HEK293 (cell line): ENCODE data around the gene DNASE2.

Source experiments
- CTCF ChIA-PET: fragments of 350-600 bp; formaldehyde crosslinking; extraction: SDS; loops from one replicate; lab custom pipeline; 2021; ENCODE audit warnings: antibody characterized with exemption; lab: Yijun Ruan, JAX
- POLR2A ChIA-PET: fragments of 300-600 bp; formaldehyde crosslinking; extraction: SDS; loops from one replicate; lab custom pipeline; 2020; ENCODE audit warnings: antibody characterized with exemption, inconsistent platforms; lab: Yijun Ruan, JAX
- H3K27ac ChIP-seq: fragments of 200-500 bp; sonication (Bioruptor generic); 2 replicates; pipeline ENCODE4 v1.5.1; 2014; ENCODE audit warnings: low read depth, low read length, control low read depth, inconsistent platforms; ENCODE audit errors: extremely low read depth
- H3K36me3 ChIP-seq, 2 experiments: fragments of 200-500 bp in 1 of 2; sonication (Bioruptor generic) in 1 of 2; 1 replicate in 1 of 2; 2 replicates in 1 of 2; pipeline ENCODE4 v1.5.1; 2014 to 2017; ENCODE audit warnings: inconsistent platforms in 2 of 2, low read length in 2 of 2; ENCODE audit not compliant: control insufficient read depth in 2 of 2, insufficient read depth in 1 of 2
- H3K4me1 ChIP-seq: fragments of 200-500 bp; sonication (Bioruptor generic); 2 replicates; pipeline ENCODE4 v1.5.1; 2014; ENCODE audit warnings: mild to moderate bottlenecking, low read length, inconsistent platforms; ENCODE audit not compliant: control insufficient read depth, insufficient read depth
- H3K4me3 ChIP-seq: 2 replicates; pipeline ENCODE4 v1.5.1; 2011; ENCODE audit warnings: low read depth, mild to moderate bottlenecking, control low read depth, low read length, moderate library complexity
- H3K9me3 ChIP-seq: fragments of 200-500 bp; sonication (Bioruptor generic); 2 replicates; pipeline ENCODE4 v1.5.1; 2014; ENCODE audit warnings: low read depth, low read length, inconsistent platforms; ENCODE audit not compliant: control insufficient read depth, insufficient read depth
- AEBP2 ChIP-seq: fragments of 450-650 bp; formaldehyde crosslinking; IDR thresholded peaks from 2 replicates; pipeline ENCODE4 v1.5.1; 2016; ENCODE audit warnings: missing biosample characterization, missing genetic modification characterization, borderline replicate concordance
- GLI2 ChIP-seq: fragments of 450-650 bp; formaldehyde crosslinking; IDR thresholded peaks from 2 replicates; pipeline ENCODE4; 2017; ENCODE audit warnings: missing biosample characterization, missing genetic modification characterization, low read depth, borderline replicate concordance
- KLF7 ChIP-seq: fragments of 450-650 bp; formaldehyde crosslinking; IDR thresholded peaks from 2 replicates; pipeline ENCODE4 v1.5.1; 2016; ENCODE audit warnings: missing biosample characterization, missing genetic modification characterization, borderline replicate concordance
- MYNN ChIP-seq: fragments of 450-650 bp; formaldehyde crosslinking; IDR thresholded peaks from 2 replicates; pipeline ENCODE4 v1.5.1; 2016; ENCODE audit warnings: missing biosample characterization, missing genetic modification characterization, borderline replicate concordance
- PRDM1 ChIP-seq: fragments of 450-650 bp; formaldehyde crosslinking; IDR thresholded peaks from 2 replicates; pipeline ENCODE4; 2016; ENCODE audit warnings: missing biosample characterization, missing genetic modification characterization
- ZBTB20 ChIP-seq: fragments of 450-650 bp; formaldehyde crosslinking; IDR thresholded peaks from 2 replicates; pipeline ENCODE4 v1.5.1; 2016; ENCODE audit warnings: missing biosample characterization, missing genetic modification characterization
- ZBTB6 ChIP-seq: fragments of 450-650 bp; formaldehyde crosslinking; IDR thresholded peaks from 2 replicates; pipeline ENCODE4 v1.5.1; 2017; ENCODE audit warnings: missing biosample characterization, missing genetic modification characterization
- ZNF112 ChIP-seq: fragments of 450-650 bp; formaldehyde crosslinking; IDR thresholded peaks from 2 replicates; pipeline ENCODE4 v1.5.0; 2017; ENCODE audit warnings: missing biosample characterization, missing genetic modification characterization
- ZNF132 ChIP-seq: fragments of 450-650 bp; formaldehyde crosslinking; IDR thresholded peaks from 2 replicates; pipeline ENCODE4 v1.5.1; 2017; ENCODE audit warnings: missing biosample characterization, missing genetic modification characterization, borderline replicate concordance
- ZNF133 ChIP-seq: fragments of 450-650 bp; formaldehyde crosslinking; IDR thresholded peaks from 2 replicates; pipeline ENCODE4 v1.5.1; 2016; ENCODE audit warnings: missing biosample characterization, missing genetic modification characterization
- ZNF2 ChIP-seq: fragments of 450-650 bp; formaldehyde crosslinking; IDR thresholded peaks from 2 replicates; pipeline ENCODE4 v1.5.1; 2016; ENCODE audit warnings: missing biosample characterization, missing genetic modification characterization
- ZNF223 ChIP-seq: fragments of 450-650 bp; formaldehyde crosslinking; IDR thresholded peaks from 2 replicates; pipeline ENCODE4 v1.5.1; 2016; ENCODE audit warnings: missing biosample characterization, missing genetic modification characterization
- ZNF239 ChIP-seq: fragments of 450-650 bp; formaldehyde crosslinking; IDR thresholded peaks from 2 replicates; pipeline ENCODE4 v1.5.1; 2016; ENCODE audit warnings: missing biosample characterization, missing genetic modification characterization
- ZNF621 ChIP-seq: fragments of 450-650 bp; formaldehyde crosslinking; IDR thresholded peaks from 2 replicates; pipeline ENCODE4 v1.5.1; 2017; ENCODE audit warnings: missing biosample characterization, missing genetic modification characterization
- ZNF791 ChIP-seq: fragments of 450-650 bp; formaldehyde crosslinking; IDR thresholded peaks from 2 replicates; pipeline ENCODE4 v1.5.1; 2016; ENCODE audit warnings: missing biosample characterization, missing genetic modification characterization
- TF ChIP-seq, protein P1 (sequence below): fragments of 450-650 bp; formaldehyde crosslinking; IDR thresholded peaks from 2 replicates; pipeline ENCODE4 v1.5.1; 2017; ENCODE audit warnings: missing biosample characterization, missing genetic modification characterization
- TF ChIP-seq, protein P2 (sequence below): fragments of 450-650 bp; formaldehyde crosslinking; IDR thresholded peaks from 2 replicates; pipeline ENCODE4 v1.5.1; 2016; ENCODE audit warnings: missing biosample characterization, missing genetic modification characterization
- TF ChIP-seq, protein P3 (sequence below): fragments of 450-650 bp; formaldehyde crosslinking; IDR thresholded peaks from 2 replicates; pipeline ENCODE4 v1.5.1; 2016; ENCODE audit warnings: missing biosample characterization, missing genetic modification characterization

The DNASE2 gene

GRCh38 chr19:12896460-12896859, 15.2 kb upstream of the DNASE2 start (continued):
- TF ChIP-seq, protein P1, sequence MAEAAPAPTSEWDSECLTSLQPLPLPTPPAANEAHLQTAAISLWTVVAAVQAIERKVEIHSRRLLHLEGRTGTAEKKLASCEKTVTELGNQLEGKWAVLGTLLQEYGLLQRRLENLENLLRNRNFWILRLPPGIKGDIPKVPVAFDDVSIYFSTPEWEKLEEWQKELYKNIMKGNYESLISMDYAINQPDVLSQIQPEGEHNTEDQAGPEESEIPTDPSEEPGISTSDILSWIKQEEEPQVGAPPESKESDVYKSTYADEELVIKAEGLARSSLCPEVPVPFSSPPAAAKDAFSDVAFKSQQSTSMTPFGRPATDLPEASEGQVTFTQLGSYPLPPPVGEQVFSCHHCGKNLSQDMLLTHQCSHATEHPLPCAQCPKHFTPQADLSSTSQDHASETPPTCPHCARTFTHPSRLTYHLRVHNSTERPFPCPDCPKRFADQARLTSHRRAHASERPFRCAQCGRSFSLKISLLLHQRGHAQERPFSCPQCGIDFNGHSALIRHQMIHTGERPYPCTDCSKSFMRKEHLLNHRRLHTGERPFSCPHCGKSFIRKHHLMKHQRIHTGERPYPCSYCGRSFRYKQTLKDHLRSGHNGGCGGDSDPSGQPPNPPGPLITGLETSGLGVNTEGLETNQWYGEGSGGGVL (tag by site-specific recombination), result no peak
- TF ChIP-seq ZNF132 (tag by site-specific recombination), result no peak
- TF ChIP-seq, protein P2, sequence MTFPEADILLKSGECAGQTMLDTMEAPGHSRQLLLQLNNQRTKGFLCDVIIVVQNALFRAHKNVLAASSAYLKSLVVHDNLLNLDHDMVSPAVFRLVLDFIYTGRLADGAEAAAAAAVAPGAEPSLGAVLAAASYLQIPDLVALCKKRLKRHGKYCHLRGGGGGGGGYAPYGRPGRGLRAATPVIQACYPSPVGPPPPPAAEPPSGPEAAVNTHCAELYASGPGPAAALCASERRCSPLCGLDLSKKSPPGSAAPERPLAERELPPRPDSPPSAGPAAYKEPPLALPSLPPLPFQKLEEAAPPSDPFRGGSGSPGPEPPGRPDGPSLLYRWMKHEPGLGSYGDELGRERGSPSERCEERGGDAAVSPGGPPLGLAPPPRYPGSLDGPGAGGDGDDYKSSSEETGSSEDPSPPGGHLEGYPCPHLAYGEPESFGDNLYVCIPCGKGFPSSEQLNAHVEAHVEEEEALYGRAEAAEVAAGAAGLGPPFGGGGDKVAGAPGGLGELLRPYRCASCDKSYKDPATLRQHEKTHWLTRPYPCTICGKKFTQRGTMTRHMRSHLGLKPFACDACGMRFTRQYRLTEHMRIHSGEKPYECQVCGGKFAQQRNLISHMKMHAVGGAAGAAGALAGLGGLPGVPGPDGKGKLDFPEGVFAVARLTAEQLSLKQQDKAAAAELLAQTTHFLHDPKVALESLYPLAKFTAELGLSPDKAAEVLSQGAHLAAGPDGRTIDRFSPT (tag by site-specific recombination), result no peak
- TF ChIP-seq, protein P3, sequence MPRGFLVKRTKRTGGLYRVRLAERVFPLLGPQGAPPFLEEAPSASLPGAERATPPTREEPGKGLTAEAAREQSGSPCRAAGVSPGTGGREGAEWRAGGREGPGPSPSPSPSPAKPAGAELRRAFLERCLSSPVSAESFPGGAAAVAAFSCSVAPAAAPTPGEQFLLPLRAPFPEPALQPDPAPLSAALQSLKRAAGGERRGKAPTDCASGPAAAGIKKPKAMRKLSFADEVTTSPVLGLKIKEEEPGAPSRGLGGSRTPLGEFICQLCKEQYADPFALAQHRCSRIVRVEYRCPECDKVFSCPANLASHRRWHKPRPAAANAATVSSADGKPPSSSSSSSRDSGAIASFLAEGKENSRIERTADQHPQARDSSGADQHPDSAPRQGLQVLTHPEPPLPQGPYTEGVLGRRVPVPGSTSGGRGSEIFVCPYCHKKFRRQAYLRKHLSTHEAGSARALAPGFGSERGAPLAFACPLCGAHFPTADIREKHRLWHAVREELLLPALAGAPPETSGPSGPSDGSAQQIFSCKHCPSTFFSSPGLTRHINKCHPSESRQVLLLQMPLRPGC (tag by site-specific recombination), result no peak
- TF ChIP-seq, all 188 proteins: peak for 0

DNA sequence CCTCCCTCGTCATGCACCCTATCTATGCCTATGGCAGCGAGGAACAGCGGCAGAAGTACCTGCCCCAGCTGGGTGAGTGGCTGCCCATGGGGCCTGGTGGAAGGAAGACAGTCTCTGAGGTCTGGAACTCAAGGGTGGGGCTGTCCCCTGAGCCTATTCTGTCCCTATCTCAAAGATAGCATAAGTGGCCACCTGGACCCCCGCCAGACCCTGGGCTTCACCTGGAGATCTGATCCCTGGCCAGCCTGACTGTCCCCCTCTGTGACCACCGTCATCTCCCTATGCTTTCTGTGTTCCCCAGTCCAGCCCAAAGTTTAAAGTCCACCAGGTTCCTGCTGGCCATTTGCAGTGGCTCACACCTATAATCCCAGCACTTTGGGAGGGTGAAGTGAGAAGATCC, 12.3 kb upstream of the DNASE2 start:
- Histone ChIP-seq H3K36me3 (peaks cover 0 to 42% of the 10 kb centered on the region in 2 experiments; a peak in 2 of 3 replicates), H3K9me3 (no peaks in the 10 kb centered on the region), H3K4me3 (no peak overlapping the region), H3K4me1 (no peaks in the 10 kb centered on the region), H3K27ac (no peak overlapping the region)
- ChIA-PET CTCF (interaction anchor here (0.6 to 0.7 kb wide), 2 partner anchors 17 to 133 kb away, joined by 3 read pairs; no protein-coding TSS in a partner anchor), POLR2A (interaction anchor here (1.3 kb wide), 1 partner anchor 25 kb away, joined by 3 read pairs; the partner anchor contains the start of gene SYCE2)
- TF ChIP-seq ZBTB20 (tag by site-specific recombination), result no peak
- TF ChIP-seq ZNF133, result no peak
- TF ChIP-seq ZNF791 (tag by site-specific recombination), result no peak
- TF ChIP-seq, protein P3 (tag by site-specific recombination), result no peak
- TF ChIP-seq KLF7 (tag by site-specific recombination), result no peak
- no peak for TF ChIP-seq ZNF223 (tag by site-specific recombination)
- no peak for TF ChIP-seq ZNF112 (tag by site-specific recombination)
- TF ChIP-seq ZNF239 (tag by site-specific recombination), result no peak
- no peak for TF ChIP-seq ZNF2 (tag by site-specific recombination)
- no peak for TF ChIP-seq ZBTB6 (tag by site-specific recombination)
- TF ChIP-seq ZNF621, result no peak
- TF ChIP-seq MYNN (tag by site-specific recombination), result no peak
- no peak for TF ChIP-seq GLI2 (tag by site-specific recombination)
- no peak for TF ChIP-seq PRDM1 (tag by site-specific recombination)
- TF ChIP-seq AEBP2 (tag by site-specific recombination), result no peak
